Measurements from ENCODE around the gene CD99. TPM values are rescaled to one million over a fixed set of nuclear protein-coding genes. Genes with fewer than 3 reads are reported as not detected.

Gene CD99
- total and polyA plus RNA-seq, 4 donors, result 49.9 to 165 (median 102) TPM

GRCh38 chrX:2785538-2785937 lies 94.4 kb downstream of the CD99 start:
- 83% methylated on average over 4 of the region's 4 CpGs for whole genome bisulfite sequencing
- Histone ChIP-seq H3K9ac (ENCODE audit: low read depth in 1 of 2, low read length in 2 of 2) (no peak overlapping the region), H3K4me1 (ENCODE audit: control insufficient read depth in 4 of 4, insufficient read depth in 4 of 4, low read length in 3 of 4) (peaks cover 0 to 3% (median 0%) of the 10 kb centered on the region in 4 donors), H3K36me3 (ENCODE audit: control insufficient read depth in 4 of 4, insufficient read depth in 3 of 4, low read depth in 1 of 4, low read length in 3 of 4) (no peaks in the 10 kb centered on the region), H3K27me3 (ENCODE audit: control insufficient read depth in 4 of 4, insufficient read depth in 4 of 4, low read length in 3 of 4) (no peaks in the 10 kb centered on the region), H3K4me3 (ENCODE audit: low read depth in 1 of 3, low read length in 3 of 3) (no peak overlapping the region), H3K27ac (ENCODE audit: low read depth in 1 of 2, low read length in 2 of 2) (no peak overlapping the region), H3K9me3 (ENCODE audit: control insufficient read depth in 4 of 4, low read length in 3 of 4) (no peaks in the 10 kb centered on the region)
- no peak for TF ChIP-seq RAD21 (IDR thresholded peaks at IDR 0.05)
- TF ChIP-seq MAX (IDR thresholded peaks at IDR 0.05), result no peak
- no peak for TF ChIP-seq FOXA2 (IDR thresholded peaks at IDR 0.05)
- no peak for TF ChIP-seq FOXA1 (IDR thresholded peaks at IDR 0.05)
- no peak for TF ChIP-seq ATF3 (IDR thresholded peaks at IDR 0.05)
- TF ChIP-seq REST (IDR thresholded peaks at IDR 0.05), result no peak
- TF ChIP-seq EGR1 (IDR thresholded peaks at IDR 0.05; ENCODE audit: low read depth in 2 of 2), result no peak
- no peak for TF ChIP-seq HNF4A (conservative IDR thresholded peaks at IDR 0.05)
- TF ChIP-seq CTCF (IDR thresholded peaks at IDR 0.05; ENCODE audit: low read depth, low read length, missing input control), result no peak
- no peak for TF ChIP-seq SP1 (IDR thresholded peaks at IDR 0.05)
- TF ChIP-seq TAF1 (conservative IDR thresholded peaks at IDR 0.05), result no peak
- DNase-seq (ENCODE audit: low spot score), result no peak

GRCh38 chrX:2788980-2789379 lies 97.9 kb downstream of the CD99 start:
- WGBS, result 82% methylated on average over 4 of the region's 4 CpGs
- H3K9ac ChIP-seq (ENCODE audit: low read depth in 1 of 2, low read length in 2 of 2), result no peak overlapping the region
- no peaks in the 10 kb centered on the region for H3K4me1 ChIP-seq (ENCODE audit: control insufficient read depth in 4 of 4, insufficient read depth in 4 of 4, low read length in 3 of 4)
- no peaks in the 10 kb centered on the region for H3K9me3 ChIP-seq (ENCODE audit: control insufficient read depth in 4 of 4, low read length in 3 of 4)
- no peaks in the 10 kb centered on the region for H3K27me3 ChIP-seq (ENCODE audit: control insufficient read depth in 4 of 4, insufficient read depth in 4 of 4, low read length in 3 of 4)
- DNase-seq (ENCODE audit: low spot score), result no peak
- TF ChIP-seq ZBTB33 (IDR thresholded peaks at IDR 0.05) (no peak), MAX (IDR thresholded peaks at IDR 0.05) (no peak), RAD21 (IDR thresholded peaks at IDR 0.05) (no peak), FOXA2 (IDR thresholded peaks at IDR 0.05) (no peak), FOXA1 (IDR thresholded peaks at IDR 0.05) (no peak), CTCF (IDR thresholded peaks at IDR 0.05; ENCODE audit: low read depth, low read length, missing input control) (no peak), REST (IDR thresholded peaks at IDR 0.05) (no peak), JUND (IDR thresholded peaks at IDR 0.05) (no peak), SP1 (IDR thresholded peaks at IDR 0.05) (no peak), NR2F2 (IDR thresholded peaks at IDR 0.05) (no peak), HNF4A (conservative IDR thresholded peaks at IDR 0.05) (no peak), ATF3 (IDR thresholded peaks at IDR 0.05) (no peak), YY1 (IDR thresholded peaks at IDR 0.05) (no peak), GABPA (IDR thresholded peaks at IDR 0.05 in 1 of 2, conservative IDR thresholded peaks at IDR 0.05 in 1 of 2) (no peak)
- H3K36me3 ChIP-seq (ENCODE audit: control insufficient read depth in 4 of 4, insufficient read depth in 3 of 4, low read depth in 1 of 4, low read length in 3 of 4), result no peaks in the 10 kb centered on the region
- no peak overlapping the region for H3K27ac ChIP-seq (ENCODE audit: low read depth in 1 of 2, low read length in 2 of 2)
- no peak overlapping the region for H3K4me3 ChIP-seq (ENCODE audit: low read depth in 1 of 3, low read length in 3 of 3)

All from liver (tissue), 9 donors.